Renal cortex interstitium (tissue), 11 donors: Measurements from ENCODE around the gene GRIA4. TPM values are rescaled to one million over a fixed set of nuclear protein-coding genes. Genes with fewer than 3 reads are reported as not detected.
"Not testable (repeated sequence)": the region's sequence is repeated elsewhere in the genome, so short reads cannot be mapped to it uniquely, and the experiment has no call there.

Source experiments
- DNase-seq, 11 donors: peaks; one replicate each; pipeline ENCODE4 v3.0.0-alpha.2; 2013; ENCODE audit warnings: low read depth in 9 of 11, low spot score in 4 of 11; ENCODE audit errors: extremely low read depth in 1 of 11
- polyA plus RNA-seq, 3 donors: library from polyadenylated mRNA; unstranded; fragments of 120-200 nt; gene quantifications; one replicate each; pipeline ENCODE4 v1.2.1, GENCODE V29; 2013; ENCODE audit not compliant: insufficient read length in 3 of 3

GRIA4 gene
- polyA plus RNA-seq, 3 donors: 0.38 to 1.0 (median 0.95) TPM

GRCh38 chr11:105937331-105937730 lies 327.5 kb downstream of the GRIA4 start:
- DNase-seq: no peak

GRCh38 chr11:105937738-105938137 lies 327.9 kb downstream of the GRIA4 start:
- no peak for DNase-seq

GRCh38 chr11:105942921-105943320 lies 333.0 kb downstream of the GRIA4 start:
- DNase-seq: no peak

GRCh38 chr11:105948918-105949590 lies 339.2 kb downstream of the GRIA4 start:
- no peak for DNase-seq

GRCh38 chr11:105953886-105954285 lies 344.0 kb downstream of the GRIA4 start:
- no peak for DNase-seq

GRCh38 chr11:105960252-105961245 lies 350.7 kb downstream of the GRIA4 start:
- DNase-seq: no peak

GRCh38 chr11:105968021-105968697 lies 358.3 kb downstream of the GRIA4 start:
- no peak for DNase-seq

GRCh38 chr11:105969756-105970155 lies 359.9 kb downstream of the GRIA4 start:
- DNase-seq: no peak

GRCh38 chr11:105975128-105975527 lies 365.3 kb downstream of the GRIA4 start:
- no peak for DNase-seq

GRCh38 chr11:105979997-105980703 lies 370.3 kb downstream of the GRIA4 start:
- no peak for DNase-seq

GRCh38 chr11:105986554-105986953 lies 376.7 kb downstream of the GRIA4 start:
- no peak for DNase-seq

- DNase-seq: no peak
Observed at GRCh38 chr11:105988197-105988596, 378.3 kb downstream of the GRIA4 start.

- DNase-seq: no peak
Observed at GRCh38 chr11:105989124-105989523, 379.3 kb downstream of the GRIA4 start.

- DNase-seq: no peak
Observed at GRCh38 chr11:105991888-105992287, 382.0 kb downstream of the GRIA4 start.

- no peak for DNase-seq
Observed at GRCh38 chr11:106001304-106002012, 391.6 kb downstream of the GRIA4 start.

- not testable (repeated sequence) for DNase-seq
Observed at GRCh38 chr11:106003094-106003493, 393.2 kb downstream of the GRIA4 start.

GRCh38 chr11:106011481-106011880 lies 401.6 kb downstream of the GRIA4 start:
- DNase-seq: no peak

- no peak for DNase-seq
Observed at GRCh38 chr11:106012744-106013143, 402.9 kb downstream of the GRIA4 start.
